Naive B cell (primary cell): ENCODE results near the gene SORBS2. TPM values are rescaled to one million over a fixed set of nuclear protein-coding genes. Genes with fewer than 3 reads are reported as not detected.
"Not testable (repeated sequence)": the region's sequence is repeated elsewhere in the genome, so short reads cannot be mapped to it uniquely, and the experiment has no call there.

ENCODE experiments used
- ATAC-seq, 2 donors: fragments of 150-1000 bp; cut with Tn5 transposase; 2 replicates each; pipeline ENCODE4 v1.10.0; 2021; ENCODE audit warnings: low read depth in 2 of 2, mild to moderate bottlenecking in 2 of 2, moderate library complexity in 2 of 2
- DNase-seq: peaks from one replicate; pipeline ENCODE4 v3.0.0; 2022
- H3K27ac Mint-ChIP-seq, 6 donors: one replicate each; pipeline ENCODE4 v1.8.0; 2020 to 2022; ENCODE audit warnings: mild to moderate bottlenecking in 6 of 6, mixed read lengths in 6 of 6, moderate library complexity in 5 of 6, inconsistent platforms in 2 of 6
- H3K27me3 Mint-ChIP-seq, 3 donors: one replicate each; pipeline ENCODE4 v1.8.0; 2021 to 2022; ENCODE audit warnings: mixed read lengths in 3 of 3, mild to moderate bottlenecking in 1 of 3
- H3K36me3 Mint-ChIP-seq, 2 donors: one replicate each; pipeline ENCODE4 v1.8.0; 2020 to 2022; ENCODE audit warnings: mixed read lengths in 2 of 2, inconsistent platforms in 1 of 2, mild to moderate bottlenecking in 1 of 2
- H3K4me1 Mint-ChIP-seq, 3 donors: one replicate each; pipeline ENCODE4 v1.8.0; 2020 to 2022; ENCODE audit warnings: mixed read lengths in 3 of 3, inconsistent platforms in 1 of 3, mild to moderate bottlenecking in 1 of 3, moderate library complexity in 1 of 3
- H3K4me3 Mint-ChIP-seq, 8 donors: one replicate each; pipeline ENCODE4 v1.8.0; 2020 to 2022; ENCODE audit warnings: mild to moderate bottlenecking in 8 of 8, mixed read lengths in 8 of 8, moderate library complexity in 8 of 8, inconsistent platforms in 2 of 8
- H3K9me3 Mint-ChIP-seq, 7 donors: one replicate each; pipeline ENCODE4 v1.8.0; 2020 to 2022; ENCODE audit warnings: mixed read lengths in 7 of 7, mild to moderate bottlenecking in 5 of 7, inconsistent platforms in 2 of 7, moderate library complexity in 1 of 7
- polyA plus RNA-seq, 6 donors: library from polyadenylated mRNA; unstranded; fragments of 300-500 nt; fragmentation: Illumina TruSeq; gene quantifications; one replicate each; pipeline ENCODE4 v1.2.3, GENCODE V29; 2021; ENCODE audit warnings: low read depth in 6 of 6

Gene SORBS2, protein sequence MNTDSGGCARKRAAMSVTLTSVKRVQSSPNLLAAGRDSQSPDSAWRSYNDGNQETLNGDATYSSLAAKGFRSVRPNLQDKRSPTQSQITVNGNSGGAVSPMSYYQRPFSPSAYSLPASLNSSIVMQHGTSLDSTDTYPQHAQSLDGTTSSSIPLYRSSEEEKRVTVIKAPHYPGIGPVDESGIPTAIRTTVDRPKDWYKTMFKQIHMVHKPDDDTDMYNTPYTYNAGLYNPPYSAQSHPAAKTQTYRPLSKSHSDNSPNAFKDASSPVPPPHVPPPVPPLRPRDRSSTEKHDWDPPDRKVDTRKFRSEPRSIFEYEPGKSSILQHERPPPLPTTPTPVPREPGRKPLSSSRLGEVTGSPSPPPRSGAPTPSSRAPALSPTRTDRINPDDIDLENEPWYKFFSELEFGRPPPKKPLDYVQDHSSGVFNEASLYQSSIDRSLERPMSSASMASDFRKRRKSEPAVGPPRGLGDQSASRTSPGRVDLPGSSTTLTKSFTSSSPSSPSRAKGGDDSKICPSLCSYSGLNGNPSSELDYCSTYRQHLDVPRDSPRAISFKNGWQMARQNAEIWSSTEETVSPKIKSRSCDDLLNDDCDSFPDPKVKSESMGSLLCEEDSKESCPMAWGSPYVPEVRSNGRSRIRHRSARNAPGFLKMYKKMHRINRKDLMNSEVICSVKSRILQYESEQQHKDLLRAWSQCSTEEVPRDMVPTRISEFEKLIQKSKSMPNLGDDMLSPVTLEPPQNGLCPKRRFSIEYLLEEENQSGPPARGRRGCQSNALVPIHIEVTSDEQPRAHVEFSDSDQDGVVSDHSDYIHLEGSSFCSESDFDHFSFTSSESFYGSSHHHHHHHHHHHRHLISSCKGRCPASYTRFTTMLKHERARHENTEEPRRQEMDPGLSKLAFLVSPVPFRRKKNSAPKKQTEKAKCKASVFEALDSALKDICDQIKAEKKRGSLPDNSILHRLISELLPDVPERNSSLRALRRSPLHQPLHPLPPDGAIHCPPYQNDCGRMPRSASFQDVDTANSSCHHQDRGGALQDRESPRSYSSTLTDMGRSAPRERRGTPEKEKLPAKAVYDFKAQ (N-terminal part only)
- polyA plus RNA-seq = not detected

DNA sequence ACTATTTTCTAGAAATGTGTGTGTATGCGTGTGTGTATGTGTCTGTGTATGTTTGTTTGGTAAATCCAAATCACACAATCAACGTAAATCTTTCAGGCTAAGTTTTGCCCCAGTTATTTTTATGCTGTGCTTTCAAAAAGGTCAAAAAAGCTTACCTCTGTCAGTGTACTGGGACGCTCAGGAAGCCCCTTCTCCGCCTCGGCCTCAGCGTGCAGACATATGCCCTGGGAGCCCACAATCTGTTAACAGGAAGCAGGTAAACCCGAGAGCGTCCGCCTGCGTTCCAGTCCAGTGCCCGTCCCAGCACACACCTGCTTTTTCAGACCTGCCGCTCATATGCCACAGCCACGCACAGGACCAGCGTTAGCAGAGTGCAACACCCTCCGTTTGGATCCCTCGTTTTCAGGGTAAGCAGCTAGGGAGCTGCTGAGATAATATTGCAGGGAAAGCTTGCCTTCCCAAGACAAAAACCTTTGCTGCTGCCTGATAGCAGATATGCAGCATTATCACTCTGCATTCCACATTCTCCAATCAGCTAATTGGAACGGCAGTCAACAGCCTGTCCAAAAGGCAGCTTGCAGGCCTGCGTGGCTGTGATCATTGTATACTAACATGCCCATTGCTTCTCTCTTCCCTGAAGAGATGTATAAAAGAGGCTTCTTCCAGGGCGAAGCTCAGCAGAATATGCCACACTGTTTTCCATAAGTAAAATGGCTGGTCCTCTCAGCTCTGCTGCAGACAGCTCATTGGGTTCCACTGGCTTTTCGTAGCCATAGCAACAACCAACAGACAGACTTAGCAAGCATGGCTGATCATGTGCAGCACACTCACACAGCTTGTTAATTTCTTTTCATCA is at the start of gene SORBS2:
SORBS2 (minus strand) TSS at position 686 of the 856 bp plus-strand sequence. CDS start 121,623 bp downstream, outside the sequence.
- peak; percentile 15 for DNase-seq
- peaks cover 11 to 20% (median 11%) of the 10 kb centered on the region in 3 donors for H3K4me1 Mint-ChIP-seq
- peak within 1 kb of the TSS in 4 of 6 donors; percentile 38 to 62 (median 47) for H3K27ac Mint-ChIP-seq
- no peaks in the 10 kb centered on the region for H3K9me3 Mint-ChIP-seq
- H3K27me3 Mint-ChIP-seq = peaks cover 0 to 10% (median 7%) of the 10 kb centered on the region in 3 donors
- peaks cover 0 to 4% of the 10 kb centered on the region in 2 donors for H3K36me3 Mint-ChIP-seq
- peak; percentile 89 to 96 for ATAC-seq
- peak within 1 kb of the TSS in 5 of 8 donors; percentile 7 to 75 (median 48) for H3K4me3 Mint-ChIP-seq

DNA sequence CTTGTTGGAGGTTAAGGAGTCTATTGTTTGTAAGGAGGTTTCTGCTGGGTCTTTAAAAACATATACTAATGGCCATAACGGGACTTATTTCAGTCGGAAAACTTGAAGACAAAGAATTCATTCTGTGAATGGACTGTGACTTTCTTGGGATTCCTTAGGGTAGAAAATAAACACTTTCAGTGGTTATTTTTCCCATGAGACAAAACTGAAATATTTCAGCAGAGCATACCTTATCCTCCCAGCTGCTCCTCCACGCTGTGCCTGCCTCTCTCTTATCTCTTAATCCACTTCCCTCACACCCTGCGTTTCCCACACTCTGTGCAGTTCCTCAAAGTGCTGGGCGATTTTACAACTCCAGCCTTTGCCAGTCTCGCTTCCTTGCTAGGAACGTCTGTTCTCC is 47.1 kb upstream of the SORBS2 start:
- no peak overlapping the region for H3K4me3 Mint-ChIP-seq
- ATAC-seq = no peak
- peaks cover 11 to 32% (median 29%) of the 10 kb centered on the region in 3 donors for H3K27me3 Mint-ChIP-seq
- peaks cover 9 to 24% (median 20%) of the 10 kb centered on the region in 7 donors for H3K9me3 Mint-ChIP-seq
- DNase-seq = no peak
- peak overlapping the region in 1 of 6 donors; percentile 48 for H3K27ac Mint-ChIP-seq
- H3K36me3 Mint-ChIP-seq = peaks cover 4 to 9% of the 10 kb centered on the region in 2 donors
- no peaks in the 10 kb centered on the region for H3K4me1 Mint-ChIP-seq

DNA sequence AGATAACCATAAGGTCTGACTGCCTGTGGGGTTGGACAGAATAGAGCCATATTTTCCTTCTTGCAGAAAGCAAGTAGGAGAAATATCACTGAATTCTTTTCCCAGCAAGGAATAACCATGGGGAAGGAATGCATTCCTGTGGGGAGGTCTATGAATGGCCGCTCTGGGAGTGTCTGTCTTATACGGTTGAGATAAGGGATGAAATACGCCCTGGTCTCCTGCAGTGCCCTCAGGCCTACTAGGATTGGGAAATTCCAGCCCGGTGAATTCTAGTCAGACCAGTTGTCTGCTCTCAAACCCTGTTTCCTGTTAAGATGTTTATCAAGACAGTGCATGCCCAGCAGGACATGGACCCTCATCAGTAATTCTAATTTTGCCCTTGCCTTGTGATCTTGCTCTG is 45.6 kb upstream of the SORBS2 start:
- H3K27me3 Mint-ChIP-seq = peaks cover 6 to 35% (median 33%) of the 10 kb centered on the region in 3 donors
- not testable (repeated sequence) for H3K36me3 Mint-ChIP-seq, H3K4me1 Mint-ChIP-seq, ATAC-seq, DNase-seq, H3K4me3 Mint-ChIP-seq, H3K27ac Mint-ChIP-seq
- H3K9me3 Mint-ChIP-seq = peaks cover 9 to 24% (median 20%) of the 10 kb centered on the region in 7 donors

DNA sequence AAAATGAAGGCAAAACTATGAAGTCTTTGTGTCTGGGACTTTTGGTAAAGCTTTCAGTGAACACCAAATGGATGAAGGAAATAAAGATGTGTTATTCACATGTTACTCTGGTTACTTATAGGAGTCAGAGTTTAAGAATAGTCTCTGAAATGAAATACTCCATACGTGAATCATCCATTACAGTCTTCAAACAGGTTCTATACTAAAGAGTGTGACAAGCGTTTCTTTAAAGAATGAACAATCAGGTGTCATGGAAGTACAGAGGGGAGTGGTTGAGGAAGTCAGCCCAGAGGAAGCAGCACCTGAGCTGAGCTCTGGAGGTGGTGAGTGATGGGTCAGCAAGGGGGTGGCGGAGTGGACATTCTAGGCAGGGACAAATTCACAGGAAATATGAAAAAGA is 41.8 kb upstream of the SORBS2 start:
- Mint-ChIP-seq H3K27me3 (peaks cover 5 to 10% (median 6%) of the 10 kb centered on the region in 3 donors), H3K9me3 (peaks cover 8 to 48% (median 20%) of the 10 kb centered on the region in 7 donors), H3K4me3 (no peak overlapping the region), H3K27ac (no peak overlapping the region), H3K36me3 (peaks cover 4 to 9% of the 10 kb centered on the region in 2 donors), H3K4me1 (no peaks in the 10 kb centered on the region)
- DNase-seq (no peak), ATAC-seq (no peak)

DNA sequence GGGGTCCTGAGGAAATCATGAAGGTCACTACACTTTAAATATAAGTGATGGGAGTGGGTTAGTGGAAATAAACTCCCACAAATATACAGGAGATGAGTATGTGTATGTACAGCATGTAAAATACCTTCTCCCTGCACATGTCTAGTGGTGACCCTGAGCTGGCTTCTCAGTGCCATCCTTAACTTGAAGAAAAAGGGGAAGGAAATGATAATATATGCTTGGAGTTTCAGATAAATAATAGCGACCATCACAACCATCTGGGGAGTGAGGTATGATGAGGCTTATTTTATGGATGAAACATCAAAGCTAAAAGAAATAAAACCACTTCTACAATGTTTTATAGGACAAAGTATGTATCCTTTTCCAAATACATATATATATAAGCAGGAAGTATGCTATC is 41.0 kb upstream of the SORBS2 start:
- DNase-seq (no peak), ATAC-seq (no peak)
- H3K4me1 Mint-ChIP-seq = no peaks in the 10 kb centered on the region
- H3K27ac Mint-ChIP-seq = no peak overlapping the region
- peaks cover 5 to 10% (median 6%) of the 10 kb centered on the region in 3 donors for H3K27me3 Mint-ChIP-seq
- H3K36me3 Mint-ChIP-seq = peaks cover 0 to 5% of the 10 kb centered on the region in 2 donors
- H3K4me3 Mint-ChIP-seq = no peak overlapping the region
- peaks cover 4 to 39% (median 14%) of the 10 kb centered on the region in 7 donors for H3K9me3 Mint-ChIP-seq

DNA sequence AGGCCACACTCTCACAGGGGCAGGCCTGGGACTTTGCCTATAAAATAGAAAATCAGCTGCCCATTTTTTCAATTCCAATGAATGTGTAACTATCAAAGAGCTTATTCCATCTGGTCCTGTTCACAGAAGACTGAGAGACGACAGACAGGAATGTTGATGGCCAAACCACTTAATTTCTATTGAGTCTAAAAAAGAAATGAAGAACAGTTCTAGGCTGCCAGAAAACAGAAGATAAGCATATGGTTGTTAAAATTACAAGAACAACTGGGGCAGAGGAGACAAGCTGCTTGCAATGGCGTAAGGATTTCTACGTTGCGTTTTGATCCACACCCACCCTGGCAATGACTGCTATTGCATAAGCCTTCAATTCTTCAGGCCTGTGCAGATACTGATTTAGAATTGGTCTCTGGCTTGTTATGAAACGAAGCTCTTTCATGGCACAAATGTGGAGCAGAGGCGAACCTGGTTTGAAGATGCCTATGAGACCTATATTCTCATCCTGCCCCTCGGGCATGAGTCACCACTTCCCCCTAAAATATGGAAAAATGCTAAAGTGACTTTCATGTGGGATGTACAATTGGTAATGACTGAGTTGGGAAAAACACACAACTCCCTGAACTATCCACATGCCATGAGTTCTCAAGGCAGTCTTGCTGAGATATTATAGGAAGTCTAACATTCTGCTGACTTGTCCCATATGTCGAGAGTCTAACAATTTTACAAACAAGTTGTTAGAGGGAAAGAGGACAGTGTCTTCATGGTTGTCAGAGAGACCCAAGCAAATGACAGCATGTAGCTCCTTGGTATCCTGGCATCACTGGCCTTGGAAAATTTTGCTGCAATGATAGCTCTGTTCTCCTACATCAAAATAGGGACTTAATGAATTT is 37.9 kb upstream of the SORBS2 start:
- Mint-ChIP-seq H3K27ac (no peak overlapping the region), H3K9me3 (peaks cover 0 to 36% (median 7%) of the 10 kb centered on the region in 7 donors), H3K4me3 (no peak overlapping the region), H3K4me1 (no peaks in the 10 kb centered on the region), H3K27me3 (peaks cover 5 to 8% (median 6%) of the 10 kb centered on the region in 3 donors), H3K36me3 (no peaks in the 10 kb centered on the region)
- ATAC-seq = no peak
- DNase-seq = no peak

DNA sequence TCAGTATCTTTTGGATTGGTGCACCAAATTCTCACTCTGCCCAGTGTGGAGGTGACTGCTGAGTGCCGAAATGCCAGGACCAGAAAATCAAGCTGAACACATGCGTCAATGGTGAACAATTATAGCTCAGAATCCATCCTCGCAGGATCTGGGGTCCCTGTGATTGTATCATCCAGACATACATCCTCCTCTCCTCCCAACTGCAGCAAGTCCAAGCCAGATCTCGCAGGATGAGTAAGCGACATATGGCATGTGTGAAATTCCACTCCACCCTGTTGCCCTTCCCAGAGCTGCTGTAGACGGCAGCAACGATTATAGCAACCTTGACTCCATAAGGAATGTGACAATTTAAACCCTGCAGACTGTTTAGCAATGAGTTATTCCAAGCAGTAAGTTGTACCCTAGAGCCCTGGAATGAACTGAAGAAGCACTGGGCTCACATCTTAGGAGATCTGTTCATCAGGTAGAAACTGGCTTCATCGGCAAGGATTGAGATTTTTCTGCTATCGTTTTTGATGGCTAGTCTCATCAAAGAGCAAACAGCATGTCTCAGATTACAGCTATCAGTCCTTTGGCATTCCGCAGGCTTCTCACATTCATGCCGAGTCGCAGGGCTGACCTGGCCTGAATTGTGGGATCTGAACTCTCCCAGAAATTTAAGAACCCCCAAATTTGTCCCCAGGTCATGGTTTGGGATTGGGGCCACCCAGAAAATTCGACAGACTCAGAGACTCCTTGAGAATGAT is 35.5 kb upstream of the SORBS2 start:
- H3K9me3 Mint-ChIP-seq = peaks cover 0 to 41% (median 10%) of the 10 kb centered on the region in 7 donors
- no peak for ATAC-seq
- H3K27me3 Mint-ChIP-seq = peaks cover 0 to 8% (median 5%) of the 10 kb centered on the region in 3 donors
- no peak overlapping the region for H3K4me3 Mint-ChIP-seq
- H3K27ac Mint-ChIP-seq = no peak overlapping the region
- no peak for DNase-seq
- no peaks in the 10 kb centered on the region for H3K36me3 Mint-ChIP-seq
- H3K4me1 Mint-ChIP-seq = no peaks in the 10 kb centered on the region

DNA sequence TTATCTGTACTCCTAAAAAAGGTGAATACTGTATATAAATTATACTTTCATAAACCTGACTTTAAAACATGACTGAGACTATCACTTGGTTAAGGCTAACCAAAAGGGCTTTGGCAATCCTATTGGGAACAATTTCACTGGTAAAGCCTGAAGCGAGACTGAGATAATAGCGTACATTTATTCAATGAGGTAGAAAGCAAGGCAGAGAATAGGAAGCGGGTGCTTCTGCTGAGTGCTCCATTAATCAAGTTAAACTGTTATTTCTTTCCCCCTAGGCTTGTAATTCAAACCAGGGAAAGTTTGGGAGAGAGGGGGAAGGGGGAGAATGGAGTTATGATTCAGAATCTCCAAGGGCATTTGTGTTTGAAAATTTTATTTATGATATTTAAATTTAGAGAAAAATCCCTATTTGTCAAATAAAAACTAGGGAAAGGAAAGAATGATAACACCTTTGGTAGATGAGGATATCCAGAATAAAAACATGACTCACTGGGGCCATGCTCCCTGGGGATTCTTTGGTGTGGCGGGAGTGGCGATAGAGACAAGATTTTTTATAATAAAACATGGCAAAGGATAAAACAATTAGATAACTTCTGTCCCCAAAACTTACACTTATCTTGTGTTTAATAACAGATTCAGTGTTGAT is 34.6 kb upstream of the SORBS2 start:
- H3K4me3 Mint-ChIP-seq = no peak overlapping the region
- no peak for ATAC-seq
- H3K9me3 Mint-ChIP-seq = peaks cover 0 to 41% (median 10%) of the 10 kb centered on the region in 7 donors

DNA sequence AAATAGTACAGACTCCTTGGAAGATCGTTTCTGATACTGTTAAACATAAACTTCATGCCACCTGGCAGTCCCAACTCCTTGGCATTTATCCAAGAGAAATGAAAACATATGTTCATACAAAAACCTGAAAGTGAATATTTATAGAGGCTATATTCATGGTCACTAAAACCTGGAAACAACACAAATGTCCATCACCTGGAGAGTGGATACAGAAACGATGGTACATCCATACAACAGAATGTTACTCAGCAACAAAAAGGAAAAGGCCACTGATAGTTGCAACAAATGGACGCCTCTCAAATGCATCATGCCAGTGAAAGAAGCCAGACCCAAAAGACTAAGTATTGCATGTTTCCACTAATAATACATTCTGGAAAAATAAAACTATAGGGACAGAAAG is 34.0 kb upstream of the SORBS2 start:
- no peak overlapping the region for H3K4me3 Mint-ChIP-seq
- H3K27ac Mint-ChIP-seq = no peak overlapping the region
- H3K27me3 Mint-ChIP-seq = peaks cover 0 to 8% (median 5%) of the 10 kb centered on the region in 3 donors
- ATAC-seq (no peak), DNase-seq (no peak)
- peaks cover 0 to 34% (median 10%) of the 10 kb centered on the region in 7 donors for H3K9me3 Mint-ChIP-seq
- no peaks in the 10 kb centered on the region for H3K4me1 Mint-ChIP-seq
- H3K36me3 Mint-ChIP-seq = no peaks in the 10 kb centered on the region

More for the DNA sequence above, 34.6 kb upstream of the SORBS2 start:
- no peak for DNase-seq
- no peaks in the 10 kb centered on the region for H3K36me3 Mint-ChIP-seq
- H3K4me1 Mint-ChIP-seq = no peaks in the 10 kb centered on the region
- H3K27ac Mint-ChIP-seq = no peak overlapping the region
- H3K27me3 Mint-ChIP-seq = peaks cover 0 to 8% (median 5%) of the 10 kb centered on the region in 3 donors

DNA sequence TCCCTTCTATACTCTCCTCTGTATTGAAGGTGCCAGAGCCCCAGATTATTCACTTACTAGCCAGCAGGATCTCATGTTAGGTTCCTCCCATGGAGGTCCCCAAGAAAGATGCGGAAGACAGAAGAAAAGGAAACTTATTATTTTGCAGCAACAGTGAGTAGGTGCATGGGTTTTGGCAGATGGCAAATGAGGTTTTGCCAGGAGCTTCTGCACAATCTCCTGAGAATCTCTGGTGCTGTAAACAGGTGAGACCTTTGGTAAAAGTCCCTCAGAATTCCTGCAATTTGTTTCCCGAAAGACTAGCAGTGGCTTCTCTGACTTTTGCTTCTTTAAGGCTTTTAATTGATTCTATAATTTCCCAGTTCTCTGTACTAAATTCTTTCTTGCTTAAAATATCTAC is 29.5 kb upstream of the SORBS2 start:
- Mint-ChIP-seq H3K4me1 (no peaks in the 10 kb centered on the region), H3K4me3 (no peak overlapping the region), H3K27me3 (peaks cover 0 to 4% (median 0%) of the 10 kb centered on the region in 3 donors), H3K27ac (no peak overlapping the region), H3K9me3 (peaks cover 0 to 18% (median 7%) of the 10 kb centered on the region in 7 donors), H3K36me3 (no peaks in the 10 kb centered on the region)
- ATAC-seq (no peak), DNase-seq (no peak)

DNA sequence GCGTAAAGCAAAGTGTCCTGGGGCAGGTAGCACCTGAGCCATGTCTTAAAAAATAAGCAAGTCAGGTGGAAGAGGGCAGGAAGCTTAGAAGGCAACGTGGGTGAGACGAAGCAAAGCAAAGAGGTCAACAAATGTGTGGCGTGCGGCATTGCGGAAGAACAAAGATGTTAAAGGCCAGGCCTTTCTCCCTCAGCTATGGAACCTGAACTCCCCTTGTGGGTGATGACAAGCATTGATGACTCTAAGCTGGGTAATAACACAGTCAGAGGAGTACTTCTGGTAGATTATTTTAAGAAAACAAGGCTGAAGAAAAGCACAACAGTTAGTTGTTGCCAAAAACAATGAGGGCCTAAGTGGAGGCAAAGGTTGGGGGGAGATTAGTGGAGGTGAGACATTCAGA is 29.0 kb upstream of the SORBS2 start:
- no peaks in the 10 kb centered on the region for H3K36me3 Mint-ChIP-seq
- H3K9me3 Mint-ChIP-seq = peaks cover 0 to 14% (median 5%) of the 10 kb centered on the region in 7 donors
- H3K27me3 Mint-ChIP-seq = peaks cover 0 to 4% (median 0%) of the 10 kb centered on the region in 3 donors
- no peak overlapping the region for H3K27ac Mint-ChIP-seq
- no peaks in the 10 kb centered on the region for H3K4me1 Mint-ChIP-seq
- no peak overlapping the region for H3K4me3 Mint-ChIP-seq
- ATAC-seq (no peak), DNase-seq (no peak)
